ENCODE measurements around the gene SLC9A7.

- TF ChIP-seq CTCF (conservative IDR thresholded peaks at IDR 0.05; ENCODE audit: low read depth, low read length): no peak
- TF ChIP-seq EZH2 (IDR thresholded peaks at IDR 0.05; ENCODE audit: borderline replicate concordance, low read depth, low read length, poor library complexity, severe bottlenecking): no peak
Measured at GRCh38 chrX:46627711-46628419, 131.1 kb downstream of the SLC9A7 start.

All from A673 (cell line).